Endothelial cell of umbilical vein (primary cell): ENCODE measurements around the gene ORM2. TPM values are rescaled to one million over a fixed set of nuclear protein-coding genes. Genes with fewer than 3 reads are reported as not detected.

Source experiments
- BruUV-seq: library from RNA; stranded (reverse); fragments of 400-500 nt; replicated peaks from 2 replicates; lab custom pipeline; 2021; lab: Mats Ljungman, UMichigan
- CTCF ChIA-PET: fragments of 300-600, 350-600 bp; sonication (Branson Sonifier 250); formaldehyde crosslinking; loops from one replicate; lab custom pipeline; 2021; ENCODE audit warnings: antibody characterized with exemption, inconsistent platforms; lab: Charles Lee
- POLR2A ChIA-PET: fragments of 300-600, 350-600 bp; sonication (Branson Sonifier 250); formaldehyde crosslinking; loops from one replicate; lab custom pipeline; 2021; ENCODE audit warnings: antibody characterized with exemption, inconsistent platforms; lab: Charles Lee
- DNase-seq: peaks from one replicate; pipeline ENCODE4 v3.0.0-alpha.2; 2011; ENCODE audit warnings: low read depth, low spot score
- FAIRE-seq: peaks from 2 replicates; lab custom pipeline; 2011; peaks lifted over from hg19 to GRCh38; lab: Jason Lieb, UNC
- H2AFZ ChIP-seq: 2 replicates; pipeline ENCODE4 v1.6.0; 2012; ENCODE audit warnings: low read depth, low read length, control low read depth, inconsistent platforms
- H3K27ac ChIP-seq: 2 replicates; pipeline ENCODE4 v1.5.1; 2011; ENCODE audit warnings: low read depth, mild to moderate bottlenecking, control low read depth, low read length, moderate library complexity; ENCODE audit not compliant: insufficient read depth
- H3K27me3 ChIP-seq, 2 experiments: 2 replicates each; pipeline versions ENCODE4 v1.6.0 to v1.6.1; 2011; ENCODE audit warnings: low read length in 2 of 2, mixed read lengths in 1 of 2; ENCODE audit not compliant: control insufficient read depth in 2 of 2, insufficient read depth in 2 of 2
- H3K36me3 ChIP-seq, 2 experiments: 2 replicates in 1 of 2; 3 replicates in 1 of 2; pipeline ENCODE4 v1.5.1; 2011; ENCODE audit warnings: low read length in 2 of 2, mild to moderate bottlenecking in 1 of 2, moderate library complexity in 1 of 2; ENCODE audit not compliant: control insufficient read depth in 2 of 2, insufficient read depth in 2 of 2; ENCODE audit errors: extremely low read depth in 1 of 2
- H3K4me1 ChIP-seq: 3 replicates; pipeline ENCODE4 v1.5.1; 2011; ENCODE audit warnings: mild to moderate bottlenecking, low read length; ENCODE audit not compliant: control insufficient read depth, insufficient read depth; ENCODE audit errors: extremely low read depth
- H3K4me2 ChIP-seq: 2 replicates; pipeline ENCODE4 v1.6.1; 2011; ENCODE audit warnings: low read length, control low read depth, mixed read lengths; ENCODE audit not compliant: insufficient read depth
- H3K4me3 ChIP-seq, 3 experiments: fragments of 200-600 bp in 1 of 3; sonication (generic), shearing (Covaris generic) in 1 of 3; replicated peaks in 1 of 3; 2 replicates each; pipeline ENCODE4 v1.5.1; 2011 to 2016; ENCODE audit warnings: control low read depth in 3 of 3, low read length in 3 of 3, mild to moderate bottlenecking in 2 of 3, inconsistent platforms in 1 of 3, low read depth in 1 of 3, moderate library complexity in 1 of 3; ENCODE audit not compliant: insufficient read depth in 1 of 3
- H3K79me2 ChIP-seq: 2 replicates; pipeline ENCODE4 v1.6.0; 2012; ENCODE audit warnings: low read length, inconsistent platforms; ENCODE audit not compliant: control insufficient read depth, insufficient read depth
- H3K9ac ChIP-seq: replicated peaks from 2 replicates; pipeline ENCODE3; 2011; ENCODE audit warnings: low read length, control low read depth; ENCODE audit not compliant: insufficient read depth; ENCODE audit errors: extremely low read depth
- H3K9me1 ChIP-seq: replicated peaks from 3 replicates; pipeline ENCODE4 v1.6.0; 2011; ENCODE audit warnings: mild to moderate bottlenecking, low read length; ENCODE audit not compliant: control insufficient read depth, insufficient read depth; ENCODE audit errors: extremely low read depth
- H3K9me3 ChIP-seq: replicated peaks from 2 replicates; pipeline ENCODE4 v1.5.1; 2012; ENCODE audit warnings: low read length, inconsistent platforms; ENCODE audit not compliant: control insufficient read depth, insufficient read depth
- H4K20me1 ChIP-seq: replicated peaks from 2 replicates; pipeline ENCODE3; 2011; ENCODE audit warnings: mild to moderate bottlenecking, low read length; ENCODE audit not compliant: control insufficient read depth, insufficient read depth; ENCODE audit errors: extremely low read depth
- CTCF ChIP-seq, 2 donors: IDR thresholded peaks; 1 replicate in 1 of 2; 2 replicates in 1 of 2; pipeline ENCODE4 v1.5.1; 2011; ENCODE audit warnings: low read length in 2 of 2, mild to moderate bottlenecking in 2 of 2, moderate library complexity in 2 of 2, control low read depth in 1 of 2, inconsistent platforms in 1 of 2, low read depth in 1 of 2; ENCODE audit not compliant: insufficient read depth in 1 of 2; ENCODE audit errors: extremely low read depth in 1 of 2
- EZH2 ChIP-seq: IDR thresholded peaks from 2 replicates; pipeline ENCODE4 v1.6.1; 2012; ENCODE audit warnings: borderline replicate concordance, low read depth, mild to moderate bottlenecking, moderate library complexity, low read length, inconsistent platforms; ENCODE audit not compliant: severe bottlenecking
- FOS ChIP-seq: IDR thresholded peaks from 2 replicates; pipeline ENCODE4 v1.6.1; 2011; ENCODE audit warnings: mild to moderate bottlenecking, low read length, moderate library complexity, borderline replicate concordance; ENCODE audit not compliant: insufficient read depth
- GATA2 ChIP-seq: IDR thresholded peaks from 2 replicates; pipeline ENCODE4 v1.7.0; 2011; ENCODE audit warnings: low read depth, mild to moderate bottlenecking, moderate library complexity, mixed read lengths, low read length; ENCODE audit not compliant: insufficient read length, insufficient read depth
- JUN ChIP-seq: IDR thresholded peaks from 2 replicates; pipeline ENCODE4 v1.6.1; 2011; ENCODE audit warnings: borderline replicate concordance, low read depth; ENCODE audit not compliant: insufficient read length, insufficient read depth
- MYC ChIP-seq: IDR thresholded peaks from one replicate; pipeline ENCODE4 v1.6.1; 2011; ENCODE audit warnings: mild to moderate bottlenecking, low read depth, low read length
- POLR2A ChIP-seq: IDR thresholded peaks from 2 replicates; pipeline ENCODE4 v1.6.1; 2012; ENCODE audit warnings: low read depth, mild to moderate bottlenecking, control low read depth, low read length
- POLR2AphosphoS5 ChIP-seq: IDR thresholded peaks from 2 replicates; pipeline ENCODE4 v1.6.1; 2012; ENCODE audit warnings: low read depth, mild to moderate bottlenecking, control low read depth, low read length, moderate library complexity; ENCODE audit not compliant: insufficient read depth
- dilution Hi-C: fragments of 300-500 bp; cut with MboI; formaldehyde crosslinking; loops from one replicate; pipeline ENCODE4 v1.15.0; 2019; ENCODE audit warnings: low sequenced_read_pairs; ENCODE audit not compliant: extremely low pct_ligation_motif_present
- intact Hi-C: fragments of 100-400 bp; cut with micrococcal nuclease; formaldehyde crosslinking; loops from one replicate; pipeline ENCODE4 v1.10.0; 2022
- polyA plus RNA-seq, 4 experiments: library from polyadenylated mRNA; depleted of rRNA in 3 of 4; stranded (reverse) in 3 of 4; unstranded in 1 of 4; fragments of >200 nt; gene quantifications; 2 replicates each; pipeline versions ENCODE4 v1.2.1 to v1.2.3, GENCODE V29; 2011 to 2012; ENCODE audit warnings: missing spikeins in 1 of 4
- total RNA-seq: library from RNA; stranded (reverse); gene quantifications from 2 replicates; pipeline ENCODE4 v1.2.3, GENCODE V29; 2021
- TF ChIP-seq, protein P1 (sequence below): IDR thresholded peaks from 2 replicates; pipeline ENCODE4 v1.6.1; 2011; ENCODE audit not compliant: insufficient read depth, insufficient read length

The ORM2 gene
- total and polyA plus RNA-seq, 2 donors (not counting 3 experiments of a cell fraction or from before 2014, with no cell fraction given) = not detected

GRCh38 chr9:114314881-114315722 is 14.6 kb upstream of the ORM2 start:
- no peak overlapping the region for H3K9ac ChIP-seq
- H3K9me3 ChIP-seq = no peaks in the 10 kb centered on the region
- H3K27me3 ChIP-seq = peaks cover 0 to 5% of the 10 kb centered on the region in 2 experiments
- DNase-seq = no peak
- intact Hi-C loops (no loop called here), dilution Hi-C loops (no loop called here)
- H3K4me1 ChIP-seq = no peaks in the 10 kb centered on the region
- no peak overlapping the region for H2AFZ ChIP-seq
- H3K4me2 ChIP-seq = no peak overlapping the region
- no peaks in the 10 kb centered on the region for H4K20me1 ChIP-seq
- no TSS peak for BruUV-seq
- H3K36me3 ChIP-seq = peaks cover 0 to 2% of the 10 kb centered on the region in 2 experiments
- no peak overlapping the region for H3K4me3 ChIP-seq
- TF ChIP-seq FOS (no peak), GATA2 (no peak), POLR2AphosphoS5 (no peak), CTCF (IDR thresholded peaks at IDR 0.05; ENCODE audit: extremely low read depth in 1 of 2, insufficient read depth in 1 of 2, low read depth in 1 of 2, low read length in 2 of 2) (no peak), JUN (no peak), POLR2A (no peak), EZH2 (no peak), MYC (no peak)
- TF ChIP-seq, protein P1, sequence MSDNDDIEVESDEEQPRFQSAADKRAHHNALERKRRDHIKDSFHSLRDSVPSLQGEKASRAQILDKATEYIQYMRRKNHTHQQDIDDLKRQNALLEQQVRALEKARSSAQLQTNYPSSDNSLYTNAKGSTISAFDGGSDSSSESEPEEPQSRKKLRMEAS = no peak
- CTCF ChIA-PET = interaction anchor here (1.2 to 3.4 kb wide), 3 partner anchors 24 to 438 kb away, joined by 3 to 12 read pairs (median 6); no protein-coding TSS in a partner anchor
- FAIRE-seq = no peak
- H3K79me2 ChIP-seq = no peaks in the 10 kb centered on the region
- POLR2A ChIA-PET = no interaction called here
- no peak overlapping the region for H3K27ac ChIP-seq
- H3K9me1 ChIP-seq = no peaks in the 10 kb centered on the region
